HepG2 (cell line): ENCODE measurements around the gene PLCG2. TPM values are rescaled to one million over a fixed set of nuclear protein-coding genes. Genes with fewer than 3 reads are reported as not detected.

ENCODE experiments used
- CEBPZ ChIP-seq: IDR thresholded peaks from 2 replicates; pipeline ENCODE4 v1.6.1; 2012; ENCODE audit warnings: low read length, improper control_type of control experiment
- FOXO1 ChIP-seq: sonication (generic); formaldehyde crosslinking; IDR thresholded peaks from 2 replicates; pipeline ENCODE4 v1.4.0; 2020; ENCODE audit warnings: missing genetic modification reagents
- GABPA ChIP-seq, 2 experiments: IDR thresholded peaks; 2 replicates each; pipeline ENCODE4 v1.6.1; 2011 to 2016; ENCODE audit warnings: low read depth in 2 of 2, low read length in 1 of 2, missing biosample characterization in 1 of 2, missing genetic modification characterization in 1 of 2
- GMEB2 ChIP-seq: IDR thresholded peaks from 2 replicates; pipeline ENCODE4 v1.6.1; 2016; ENCODE audit warnings: missing biosample characterization, missing genetic modification reagents, low read depth
- HCFC1 ChIP-seq: fragments of 150-350 bp; IDR thresholded peaks from 2 replicates; pipeline ENCODE4 v1.6.1; 2014; ENCODE audit warnings: low read depth, low read length
- HOXA3 ChIP-seq: sonication (generic); formaldehyde crosslinking; IDR thresholded peaks from 2 replicates; pipeline ENCODE4 v1.5.0; 2020; ENCODE audit warnings: missing genetic modification reagents
- REXO4 ChIP-seq: sonication (generic); formaldehyde crosslinking; IDR thresholded peaks from 2 replicates; pipeline ENCODE4 v1.8.0; 2022; ENCODE audit warnings: missing genetic modification reagents, mild to moderate bottlenecking, borderline replicate concordance
- RNF2 ChIP-seq: fragments of 450-650 bp; conservative IDR thresholded peaks from 2 replicates; pipeline ENCODE4 v1.6.1; 2016; ENCODE audit warnings: low read depth
- TFDP2 ChIP-seq: sonication (generic); formaldehyde crosslinking; IDR thresholded peaks from 2 replicates; pipeline ENCODE4 v1.4.0; 2020; ENCODE audit warnings: missing genetic modification reagents
- ZHX2 ChIP-seq, 2 experiments: sonication (generic) in 1 of 2; formaldehyde crosslinking in 1 of 2; IDR thresholded peaks; 2 replicates each; pipeline versions ENCODE4 v1.6.1 to v1.9.0; 2014 to 2022; ENCODE audit warnings: antibody characterized with exemption in 1 of 2, borderline replicate concordance in 1 of 2, inconsistent platforms in 1 of 2, low read depth in 1 of 2, missing genetic modification reagents in 1 of 2
- ZNF124 ChIP-seq: sonication (generic); formaldehyde crosslinking; IDR thresholded peaks from 2 replicates; pipeline ENCODE4 v1.4.0; 2020; ENCODE audit warnings: missing genetic modification reagents
- ZNF232 ChIP-seq: sonication (generic); formaldehyde crosslinking; IDR thresholded peaks from 2 replicates; pipeline ENCODE4 v1.4.0; 2020; ENCODE audit warnings: missing genetic modification reagents, borderline replicate concordance
- ZNF350 ChIP-seq: sonication (generic); formaldehyde crosslinking; IDR thresholded peaks from 2 replicates; pipeline ENCODE4 v1.4.0; 2020; ENCODE audit warnings: mild to moderate bottlenecking, low read depth, missing genetic modification reagents, borderline replicate concordance
- ZNF772 ChIP-seq: sonication (generic); formaldehyde crosslinking; IDR thresholded peaks from 2 replicates; pipeline ENCODE4 v1.5.0; 2020; ENCODE audit warnings: mild to moderate bottlenecking, missing genetic modification reagents
- ZNF83 ChIP-seq: sonication (generic); formaldehyde crosslinking; IDR thresholded peaks from 2 replicates; pipeline ENCODE4 v1.4.0; 2020; ENCODE audit warnings: missing genetic modification reagents, mild to moderate bottlenecking, borderline replicate concordance
- polyA plus RNA-seq, 8 experiments: library from polyadenylated mRNA; depleted of rRNA in 3 of 8; stranded (reverse) in 7 of 8; unstranded in 1 of 8; fragments of >200 nt; fragmentation: Illumina TruSeq in 4 of 8; extraction: Trizol in 4 of 8; gene quantifications; 2 replicates each; pipeline versions ENCODE4 v1.2.1 to v1.2.3, GENCODE V29; 2011 to 2016; ENCODE audit warnings: low read depth in 4 of 8, missing spikeins in 1 of 8, mixed read lengths in 1 of 8; ENCODE audit not compliant: insufficient read depth in 1 of 8
- total RNA-seq, 5 experiments: library from RNA; depleted of rRNA; stranded (reverse); fragments of >200 nt; fragmentation: Illumina TruSeq; extraction: Trizol; gene quantifications; 2 replicates each; pipeline ENCODE4 v1.2.3, GENCODE V29; 2016; ENCODE audit warnings: low read depth in 1 of 5

The PLCG2 gene
- total and polyA plus RNA-seq, 2 of the 13 experiments (the other 11 are each of a cell fraction or from before 2014, with no cell fraction given), result 0.13 to 0.18 TPM

GRCh38 chr16:81745704-81746558, 33.2 kb upstream of the PLCG2 start (continued):
- TF ChIP-seq GMEB2 (CRISPR knock-in tag) (no peak), ZNF83 (peak; percentile 84; the same call in 1 of the 2 replicates), ZNF124 (CRISPR knock-in tag) (peak; percentile 80; the same call in 1 of the 2 replicates), ZHX2 (IDR thresholded peaks at IDR 0.05; ENCODE audit: low read depth) (0 out of 2 replicates have a peak, but pooled peaks have one; percentile 42), ZHX2 (CRISPR knock-in tag; IDR thresholded peaks at IDR 0.05; ENCODE audit: borderline replicate concordance) (no peak), ZNF232 (peak; percentile 57), TFDP2 (CRISPR knock-in tag) (no peak), GABPA (IDR thresholded peaks at IDR 0.05; ENCODE audit: low read depth, low read length) (peak; percentile 97), GABPA (CRISPR knock-in tag; IDR thresholded peaks at IDR 0.05; ENCODE audit: low read depth) (peak; percentile 100), REXO4 (CRISPR knock-in tag) (no peak), CEBPZ (no peak), FOXO1 (CRISPR knock-in tag) (no peak), HOXA3 (CRISPR knock-in tag) (peak; percentile 81; the same call in 1 of the 2 replicates), ZNF350 (CRISPR knock-in tag) (peak; percentile 46; the same call in 1 of the 2 replicates), HCFC1 (peak; percentile 86), ZNF772 (CRISPR knock-in tag) (no peak), RNF2 (no peak)
